Measurements from ENCODE around the gene DGKB. TPM values are rescaled to one million over a fixed set of nuclear protein-coding genes. Genes with fewer than 3 reads are reported as not detected.

DGKB gene
- polyA plus RNA-seq, 1 donor (not counting 4 experiments of a cell fraction or from before 2014, with no cell fraction given) = 0.01 TPM

GRCh38 chr7:14218338-14218737 is 684.2 kb downstream of the DGKB start:
- TF ChIP-seq CTCF (optimal IDR thresholded peaks at IDR 0.05 in 1 of 3, IDR thresholded peaks at IDR 0.05 in 1 of 3, conservative IDR thresholded peaks at IDR 0.05 in 1 of 3; ENCODE audit: extremely low read depth in 1 of 3, insufficient read depth in 2 of 3, low read length in 3 of 3) (no peak), EZH2 (IDR thresholded peaks at IDR 0.05; ENCODE audit: low read length) (no peak)
- DNase-seq (ENCODE audit: low read depth, low spot score) = no peak
- Histone ChIP-seq H4K20me1 (ENCODE audit: control insufficient read depth, extremely low read depth, insufficient read depth, low read length) (no peaks in the 10 kb centered on the region), H3K9me3 (ENCODE audit: control insufficient read depth, low read depth, low read length) (no peaks in the 10 kb centered on the region), H3K4me2 (ENCODE audit: control insufficient read depth, extremely low read depth, insufficient read depth, low read depth, low read length) (no peak overlapping the region), H2AFZ (ENCODE audit: control insufficient read depth, low read length) (no peak overlapping the region), H3K79me2 (ENCODE audit: control insufficient read depth, insufficient read depth, low read length) (no peaks in the 10 kb centered on the region), H3K4me3 (ENCODE audit: control insufficient read depth in 2 of 3, extremely low read depth in 1 of 3, insufficient read depth in 2 of 3, low read depth in 1 of 3, low read length in 3 of 3) (no peak overlapping the region), H3K27ac (ENCODE audit: control insufficient read depth, insufficient read depth, low read length) (no peak overlapping the region), H3K9me1 (ENCODE audit: control insufficient read depth, extremely low read depth, insufficient read depth, low read length) (no peaks in the 10 kb centered on the region), H3K27me3 (ENCODE audit: control insufficient read depth, extremely low read depth, insufficient read depth, low read length) (no peaks in the 10 kb centered on the region), H3K36me3 (ENCODE audit: control insufficient read depth in 2 of 2, extremely low read depth in 1 of 2, insufficient read depth in 2 of 2, low read length in 2 of 2) (no peaks in the 10 kb centered on the region), H3K4me1 (ENCODE audit: control insufficient read depth, extremely low read depth, insufficient read depth, low read length) (no peaks in the 10 kb centered on the region), H3K9ac (ENCODE audit: control insufficient read depth, extremely low read depth, insufficient read depth, low read length) (no peak overlapping the region)
- dilution Hi-C loops (cut with MboI; ENCODE audit: extremely low pct_ligation_motif_present, low sequenced_read_pairs) = no loop called here
- no peak for FAIRE-seq

DNA sequence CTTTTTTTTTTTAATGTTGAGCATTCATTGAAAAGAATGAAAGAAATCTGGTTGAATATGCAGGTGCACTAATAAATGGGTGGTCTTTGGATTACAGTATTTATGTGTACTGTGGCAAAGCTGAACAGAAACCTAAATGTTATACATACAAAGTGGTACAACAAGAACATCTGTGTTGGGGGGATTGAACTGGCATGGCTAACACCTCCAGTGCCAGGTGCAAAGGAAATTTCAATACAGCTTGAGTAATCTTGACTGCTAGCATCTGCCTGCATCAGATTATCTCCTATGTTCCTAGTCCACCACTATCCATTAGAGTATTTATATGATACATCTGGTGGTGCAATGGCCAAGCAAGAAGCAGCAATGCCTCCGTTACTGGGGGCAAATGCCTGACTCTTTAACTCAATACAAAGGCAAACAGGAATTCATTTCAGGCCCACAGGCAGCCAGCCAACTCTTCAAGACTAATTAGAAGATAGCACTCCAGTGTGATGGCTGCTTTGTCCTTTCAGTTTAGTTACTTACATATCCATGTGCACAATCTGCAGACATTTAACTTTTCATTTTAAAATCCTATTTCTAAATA is 692.6 kb downstream of the DGKB start:
- FAIRE-seq = no peak
- H3K4me1 ChIP-seq (ENCODE audit: control insufficient read depth, extremely low read depth, insufficient read depth, low read length) = no peaks in the 10 kb centered on the region

More for the DNA sequence above, 692.6 kb downstream of the DGKB start:
- Histone ChIP-seq H3K4me2 (ENCODE audit: control insufficient read depth, extremely low read depth, insufficient read depth, low read depth, low read length) (no peak overlapping the region), H3K4me3 (ENCODE audit: control insufficient read depth in 2 of 3, extremely low read depth in 1 of 3, insufficient read depth in 2 of 3, low read depth in 1 of 3, low read length in 3 of 3) (no peak overlapping the region), H3K27me3 (ENCODE audit: control insufficient read depth, extremely low read depth, insufficient read depth, low read length) (no peaks in the 10 kb centered on the region), H3K79me2 (ENCODE audit: control insufficient read depth, insufficient read depth, low read length) (no peaks in the 10 kb centered on the region), H3K9me1 (ENCODE audit: control insufficient read depth, extremely low read depth, insufficient read depth, low read length) (no peaks in the 10 kb centered on the region), H3K9me3 (ENCODE audit: control insufficient read depth, low read depth, low read length) (no peaks in the 10 kb centered on the region), H2AFZ (ENCODE audit: control insufficient read depth, low read length) (no peak overlapping the region), H4K20me1 (ENCODE audit: control insufficient read depth, extremely low read depth, insufficient read depth, low read length) (no peaks in the 10 kb centered on the region), H3K27ac (ENCODE audit: control insufficient read depth, insufficient read depth, low read length) (no peak overlapping the region), H3K9ac (ENCODE audit: control insufficient read depth, extremely low read depth, insufficient read depth, low read length) (no peak overlapping the region), H3K36me3 (ENCODE audit: control insufficient read depth in 2 of 2, extremely low read depth in 1 of 2, insufficient read depth in 2 of 2, low read length in 2 of 2) (no peaks in the 10 kb centered on the region)
- dilution Hi-C loops (cut with MboI; ENCODE audit: extremely low pct_ligation_motif_present, low sequenced_read_pairs) = no loop called here
- TF ChIP-seq EZH2 (IDR thresholded peaks at IDR 0.05; ENCODE audit: low read length) = no peak
- TF ChIP-seq CTCF (optimal IDR thresholded peaks at IDR 0.05 in 1 of 3, IDR thresholded peaks at IDR 0.05 in 1 of 3, conservative IDR thresholded peaks at IDR 0.05 in 1 of 3; ENCODE audit: extremely low read depth in 1 of 3, insufficient read depth in 2 of 3, low read length in 3 of 3) = no peak
- DNase-seq (ENCODE audit: low read depth, low spot score) = no peak

All from keratinocyte (primary cell).